Activated CD4-positive, alpha-beta T cell treated with anti-CD3 and anti-CD28 coated beads for 36 hours (primary cell): ENCODE measurements around the gene NFATC1. TPM values are rescaled to one million over a fixed set of nuclear protein-coding genes. Genes with fewer than 3 reads are reported as not detected.

Experiments
- ATAC-seq: fragments of 200-7000 bp; cut with Tn5 transposase; one replicate; pipeline ENCODE4 v1.10.0; 2021; ENCODE audit warnings: mild to moderate bottlenecking, moderate library complexity
- CTCF ChIA-PET: fragments of 350-600 bp; sonication (Branson Sonifier 250); formaldehyde crosslinking; loops from one replicate; lab custom pipeline; 2021; ENCODE audit warnings: antibody characterized with exemption; lab: Charles Lee
- POLR2A ChIA-PET: fragments of 350-600 bp; sonication (Branson Sonifier 250); formaldehyde crosslinking; loops from one replicate; lab custom pipeline; 2021; ENCODE audit warnings: antibody characterized with exemption, inconsistent platforms; lab: Charles Lee
- DNase-seq: peaks from one replicate; pipeline ENCODE4 v3.0.0-alpha.2; 2020
- H3K27ac Mint-ChIP-seq: one replicate; pipeline ENCODE4 v1.8.0; 2021; ENCODE audit warnings: mixed read lengths
- H3K27me3 Mint-ChIP-seq: one replicate; pipeline ENCODE4 v1.8.0; 2021; ENCODE audit warnings: mixed read lengths
- H3K36me3 Mint-ChIP-seq: one replicate; pipeline ENCODE4 v1.8.0; 2021; ENCODE audit warnings: low read depth, mixed read lengths
- H3K4me1 Mint-ChIP-seq: one replicate; pipeline ENCODE4 v1.8.0; 2021; ENCODE audit warnings: mixed read lengths
- H3K4me3 Mint-ChIP-seq: one replicate; pipeline ENCODE4 v1.8.0; 2021; ENCODE audit warnings: mild to moderate bottlenecking, moderate library complexity, mixed read lengths
- H3K9me3 Mint-ChIP-seq: one replicate; pipeline ENCODE4 v1.8.0; 2021; ENCODE audit warnings: low read depth, mixed read lengths
- intact Hi-C, 2 experiments: fragments of 100-400 bp; cut with DNase I in 1 of 2; cut with micrococcal nuclease in 1 of 2; formaldehyde crosslinking; loops; one replicate each; pipeline versions ENCODE4 v1.14.2 to v1.15.1; 2022 to 2024; cut with DNase I, micrococcal nuclease
- total RNA-seq, 2 experiments: library from RNA; stranded (reverse); gene quantifications; one replicate each; pipeline ENCODE4 v1.2.3, GENCODE V29; 2021

NFATC1 gene
- total RNA-seq, 2 experiments from 2014 or later, result 96.0 to 104 TPM

GRCh38 chr18:79383388-79384056 is 12.2 kb upstream of the NFATC1 start:
- POLR2A ChIA-PET, result no interaction called here
- CTCF ChIA-PET, result interaction anchor here (0.9 to 2.3 kb wide), 4 partner anchors 10 to 147 kb away, joined by 3 to 5 read pairs (median 3); no protein-coding TSS in a partner anchor

DNA sequence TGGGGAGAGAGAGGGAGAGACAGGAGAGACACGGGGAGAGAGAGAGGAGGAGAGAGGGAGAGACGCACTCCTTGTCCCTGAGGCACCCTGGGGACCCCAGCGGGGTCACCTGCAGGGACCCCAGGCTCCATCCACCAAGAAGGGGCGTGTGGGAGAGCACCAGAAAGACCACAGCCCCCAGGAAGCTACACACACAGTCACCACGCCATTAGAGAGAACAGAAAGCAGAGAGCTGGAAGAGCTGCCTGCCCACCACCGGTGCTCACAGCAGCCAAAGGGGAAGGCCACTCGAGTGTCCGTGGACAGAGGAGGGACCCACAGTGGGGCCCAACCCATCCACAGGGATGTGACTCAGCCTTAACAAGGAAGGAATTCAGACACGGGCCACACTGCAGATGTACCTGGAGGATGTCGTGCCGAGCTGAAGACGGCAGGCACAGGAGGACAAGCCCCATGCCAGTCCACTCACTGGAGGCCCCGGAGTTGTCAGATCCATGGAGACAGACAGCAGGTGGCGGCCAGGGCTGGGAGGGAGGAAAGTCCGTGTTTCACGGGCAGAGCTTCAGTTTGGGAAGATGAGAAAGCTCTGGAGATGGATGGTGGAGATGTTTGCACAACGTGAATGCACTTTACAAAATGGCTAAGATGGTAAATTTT is 11.5 kb upstream of the NFATC1 start:
- CTCF ChIA-PET, result interaction anchor here (0.6 to 2.3 kb wide), 6 partner anchors 9 to 180 kb away, joined by 3 to 5 read pairs (median 3); no protein-coding TSS in a partner anchor
- intact Hi-C loops, result no loop called here
- Mint-ChIP-seq H3K4me1 (peaks cover 17% of the 10 kb centered on the region), H3K9me3 (no peaks in the 10 kb centered on the region), H3K4me3 (no peak overlapping the region), H3K27me3 (peaks cover 4% of the 10 kb centered on the region), H3K27ac (peak overlapping the region; percentile 25), H3K36me3 (no peaks in the 10 kb centered on the region)
- POLR2A ChIA-PET, result no interaction called here
- ATAC-seq, result no peak
- no peak for DNase-seq

More at GRCh38 chr18:79383388-79384056, 12.2 kb upstream of the NFATC1 start:
- peaks cover 19% of the 10 kb centered on the region for H3K4me1 Mint-ChIP-seq
- no peak overlapping the region for H3K4me3 Mint-ChIP-seq
- peaks cover under 1% of the 10 kb centered on the region for H3K27me3 Mint-ChIP-seq
- intact Hi-C loops, result no loop called here
- peaks cover 6% of the 10 kb centered on the region for H3K36me3 Mint-ChIP-seq
- no peak overlapping the region for H3K27ac Mint-ChIP-seq
- no peaks in the 10 kb centered on the region for H3K9me3 Mint-ChIP-seq
- ATAC-seq (no peak), DNase-seq (no peak)

DNA sequence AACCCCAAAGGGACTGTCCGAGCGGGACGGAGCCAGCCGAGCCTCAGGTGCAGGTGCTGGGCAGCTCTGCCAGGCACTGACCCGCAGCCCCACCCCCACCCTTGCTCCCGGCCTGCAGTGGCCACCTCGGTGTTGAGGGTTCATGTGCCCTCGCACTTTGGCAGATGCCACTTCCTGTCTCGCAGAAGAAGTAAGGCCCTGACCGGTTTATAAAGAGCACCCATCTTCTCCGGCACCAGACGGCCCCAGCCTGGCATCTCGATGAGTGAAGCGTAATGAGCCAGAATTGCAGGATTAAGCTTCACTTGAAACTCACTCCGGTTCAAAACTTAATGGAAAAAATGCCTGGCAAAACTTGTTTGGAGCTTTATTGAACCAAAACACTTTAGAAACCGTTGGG is 10.9 kb upstream of the NFATC1 start:
- Mint-ChIP-seq H3K4me1 (peaks cover 14% of the 10 kb centered on the region), H3K9me3 (no peaks in the 10 kb centered on the region), H3K4me3 (no peak overlapping the region), H3K27me3 (peaks cover 6% of the 10 kb centered on the region), H3K27ac (no peak overlapping the region), H3K36me3 (no peaks in the 10 kb centered on the region)
- no peak for ATAC-seq
- intact Hi-C loops, result no loop called here
- ChIA-PET POLR2A (no interaction called here), CTCF (interaction anchor here (0.6 to 2.3 kb wide), 4 partner anchors 8 to 181 kb away, joined by 3 to 5 read pairs (median 4); no protein-coding TSS in a partner anchor)
- DNase-seq, result no peak

DNA sequence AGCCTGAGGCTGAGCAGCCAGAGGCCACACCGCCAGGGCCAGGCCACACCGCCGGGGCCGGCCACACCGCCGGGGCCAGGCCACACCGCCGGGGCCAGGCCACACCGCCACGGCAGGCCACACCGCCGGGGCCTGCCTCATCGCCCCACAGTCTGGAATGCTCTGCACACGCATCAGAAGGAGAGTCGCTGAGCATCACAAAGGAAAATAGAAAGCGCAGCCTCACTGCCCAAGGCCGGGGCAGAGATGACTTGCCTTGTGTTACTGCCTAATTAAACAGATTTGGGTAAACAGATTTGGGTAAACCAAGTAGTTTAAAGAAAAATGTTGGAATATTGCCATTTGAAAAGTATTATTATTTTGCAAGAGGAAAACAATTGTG is 10.4 kb upstream of the NFATC1 start:
- ChIA-PET POLR2A (no interaction called here), CTCF (interaction anchor here (1.0 to 1.1 kb wide), 2 partner anchors 139 to 143 kb away, joined by 3 to 4 read pairs; no protein-coding TSS in a partner anchor)
- intact Hi-C loops, result no loop called here
- Mint-ChIP-seq H3K27ac (no peak overlapping the region), H3K4me3 (no peak overlapping the region), H3K4me1 (peaks cover 14% of the 10 kb centered on the region), H3K9me3 (no peaks in the 10 kb centered on the region), H3K27me3 (peaks cover 6% of the 10 kb centered on the region), H3K36me3 (no peaks in the 10 kb centered on the region)
- DNase-seq (no peak), ATAC-seq (no peak)

- H3K4me3 Mint-ChIP-seq, result no peak overlapping the region
Observed at GRCh38 chr18:79385708-79386341, 9.9 kb upstream of the NFATC1 start.

GRCh38 chr18:79386547-79386946 is 9.2 kb upstream of the NFATC1 start:
- no peak overlapping the region for H3K4me3 Mint-ChIP-seq
- no peaks in the 10 kb centered on the region for H3K9me3 Mint-ChIP-seq
- DNase-seq (no peak), ATAC-seq (no peak)
- ChIA-PET CTCF (no interaction called here), POLR2A (no interaction called here)
- H3K4me1 Mint-ChIP-seq, result peaks cover 14% of the 10 kb centered on the region
- intact Hi-C loops, result no loop called here
- H3K36me3 Mint-ChIP-seq, result no peaks in the 10 kb centered on the region
- H3K27me3 Mint-ChIP-seq, result peaks cover 9% of the 10 kb centered on the region
- H3K27ac Mint-ChIP-seq, result no peak overlapping the region

More at GRCh38 chr18:79385708-79386341, 9.9 kb upstream of the NFATC1 start:
- intact Hi-C loops, result no loop called here
- ChIA-PET CTCF (no interaction called here), POLR2A (no interaction called here)
- Mint-ChIP-seq H3K27ac (no peak overlapping the region), H3K36me3 (no peaks in the 10 kb centered on the region), H3K27me3 (peaks cover 6% of the 10 kb centered on the region), H3K9me3 (no peaks in the 10 kb centered on the region), H3K4me1 (peaks cover 14% of the 10 kb centered on the region)
- DNase-seq, result no peak
- no peak for ATAC-seq

GRCh38 chr18:79387214-79387613 is 8.5 kb upstream of the NFATC1 start:
- Mint-ChIP-seq H3K27me3 (peaks cover 11% of the 10 kb centered on the region), H3K4me1 (peaks cover 14% of the 10 kb centered on the region), H3K9me3 (no peaks in the 10 kb centered on the region), H3K4me3 (no peak overlapping the region), H3K27ac (no peak overlapping the region), H3K36me3 (no peaks in the 10 kb centered on the region)
- ATAC-seq, result no peak
- DNase-seq, result no peak
- intact Hi-C loops, result no loop called here
- ChIA-PET CTCF (interaction anchor here (1.4 kb wide), 1 partner anchor 137 kb away, joined by 3 read pairs; no protein-coding TSS in a partner anchor), POLR2A (no interaction called here)

- ATAC-seq (no peak), DNase-seq (no peak)
- intact Hi-C loops, result no loop called here
- CTCF ChIA-PET, result interaction anchor here (1.4 to 1.7 kb wide), 2 partner anchors 9 to 136 kb away, joined by 3 to 4 read pairs; no protein-coding TSS in a partner anchor
- Mint-ChIP-seq H3K9me3 (no peaks in the 10 kb centered on the region), H3K4me1 (peaks cover 14% of the 10 kb centered on the region), H3K27me3 (peaks cover 11% of the 10 kb centered on the region), H3K4me3 (no peak overlapping the region), H3K27ac (no peak overlapping the region), H3K36me3 (no peaks in the 10 kb centered on the region)
- POLR2A ChIA-PET, result no interaction called here
Observed at GRCh38 chr18:79387615-79388014, 8.1 kb upstream of the NFATC1 start.

DNA sequence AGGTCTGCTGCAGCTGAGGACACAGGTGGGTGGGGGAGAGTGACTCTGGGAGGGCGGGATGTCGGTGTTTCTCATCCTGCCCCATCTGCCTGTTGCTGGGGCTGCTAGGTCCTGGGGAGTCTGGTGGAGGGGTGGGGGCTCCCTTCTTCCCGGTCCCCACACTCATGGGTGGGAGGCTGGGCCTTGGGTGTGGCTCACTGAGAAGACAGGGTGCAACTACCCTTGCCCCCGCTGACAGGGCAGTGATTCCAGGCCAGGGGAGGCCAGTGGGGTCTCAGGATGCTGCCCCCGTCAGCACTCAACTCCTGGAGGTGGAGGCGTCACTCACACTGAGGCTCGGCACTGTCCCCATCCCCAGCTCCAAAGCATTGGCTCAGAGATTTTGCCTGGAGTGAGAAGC is 7.7 kb upstream of the NFATC1 start:
- CTCF ChIA-PET, result interaction anchor here (1.4 to 1.7 kb wide), 2 partner anchors 9 to 136 kb away, joined by 3 to 4 read pairs; no protein-coding TSS in a partner anchor
- POLR2A ChIA-PET, result no interaction called here
- Mint-ChIP-seq H3K27me3 (peaks cover 11% of the 10 kb centered on the region), H3K4me1 (peaks cover 17% of the 10 kb centered on the region), H3K27ac (no peak overlapping the region), H3K9me3 (no peaks in the 10 kb centered on the region), H3K4me3 (no peak overlapping the region), H3K36me3 (no peaks in the 10 kb centered on the region)
- DNase-seq (no peak), ATAC-seq (no peak)
- intact Hi-C loops, result no loop called here

- Mint-ChIP-seq H3K4me1 (peaks cover 21% of the 10 kb centered on the region), H3K4me3 (no peak overlapping the region), H3K36me3 (no peaks in the 10 kb centered on the region), H3K27ac (no peak overlapping the region), H3K27me3 (peaks cover 11% of the 10 kb centered on the region), H3K9me3 (no peaks in the 10 kb centered on the region)
- no peak for ATAC-seq
- DNase-seq, result no peak
- POLR2A ChIA-PET, result no interaction called here
- CTCF ChIA-PET, result interaction anchor here (1.0 to 2.8 kb wide), 4 partner anchors 9 to 134 kb away, joined by 3 to 30 read pairs (median 4); no protein-coding TSS in a partner anchor
- intact Hi-C loops, result loop anchor here in 1 of 2 experiments (10.0 kb wide), 1 partner anchor 575 kb away; the partner anchor contains the start of gene HSBP1L1
Observed at GRCh38 chr18:79389689-79390088, 6.0 kb upstream of the NFATC1 start.

- ATAC-seq, result no peak
- Mint-ChIP-seq H3K27me3 (peaks cover 11% of the 10 kb centered on the region), H3K36me3 (peaks cover under 1% of the 10 kb centered on the region), H3K9me3 (no peaks in the 10 kb centered on the region), H3K4me1 (peaks cover 21% of the 10 kb centered on the region), H3K27ac (no peak overlapping the region), H3K4me3 (no peak overlapping the region)
- DNase-seq, result peak; percentile 4
- CTCF ChIA-PET, result interaction anchor here (0.6 to 2.8 kb wide), 7 partner anchors 9 to 131 kb away, joined by 3 to 30 read pairs (median 5); no protein-coding TSS in a partner anchor
- intact Hi-C loops, result loop anchor here in 1 of 2 experiments (10.0 kb wide), 1 partner anchor 573 kb away; the partner anchor contains the start of gene HSBP1L1
- POLR2A ChIA-PET, result interaction anchor here (1.4 to 6.0 kb wide), 3 partner anchors 10 to 131 kb away, joined by 5 to 44 read pairs (median 5); no protein-coding TSS in a partner anchor
Observed at GRCh38 chr18:79392226-79392625, 3.5 kb upstream of the NFATC1 start.
